A375 (cell line): ENCODE results near the gene OR1C1. TPM values are rescaled to one million over a fixed set of nuclear protein-coding genes. Genes with fewer than 3 reads are reported as not detected.

ENCODE experiments used
- total RNA-seq: library from RNA; depleted of rRNA; stranded (reverse); fragments of >200 nt; shearing (Covaris generic); gene quantifications from 2 replicates; pipeline ENCODE4 v1.2.3, GENCODE V29; 2014; rRNA removed

The OR1C1 gene
- not detected in 2 replicates for total RNA-seq

GRCh38 chr1:247760456-247760855 is at the start of gene OR1C1:
OR1C1 (minus strand) TSS chr1:247760556; CDS start chr1:247758406, 2,150 bp downstream.

GRCh38 chr1:247748041-247748440 is 12.3 kb downstream of the OR1C1 start, which contains the start of gene OR14A2:
OR14A2 (minus strand) TSS chr1:247748141.

GRCh38 chr1:247738315-247738714 is 22.0 kb downstream of the OR1C1 start, which contains the start of gene OR14K1:
OR14K1 (plus strand) TSS chr1:247738615; CDS start chr1:247738615, 0 bp downstream.

GRCh38 chr1:247716546-247716945 is 43.8 kb downstream of the OR1C1 start, which contains the start of gene OR6F1:
OR6F1 (minus strand) TSS chr1:247716646; CDS start chr1:247712755, 3,891 bp downstream.

Other genes starting within 250 kb of the OR1C1 start
- gene OR2C3, start 224.1 kb downstream of the OR1C1 start, total RNA-seq, result not detected in 2 replicates
- gene GCSAML, start 211.4 kb downstream of the OR1C1 start, total RNA-seq, result not detected in 2 replicates
- not detected in 2 replicates for gene OR2G2, start 172.2 kb downstream of the OR1C1 start, total RNA-seq
- not detected in 2 replicates for gene OR2G3, start 155.0 kb downstream of the OR1C1 start, total RNA-seq
- not detected in 2 replicates for gene OR13G1, start 80.8 kb downstream of the OR1C1 start, total RNA-seq
- gene OR6F1, start 43.9 kb downstream of the OR1C1 start, total RNA-seq, result not detected in 2 replicates
- not detected in 2 replicates for gene OR14K1, start 21.9 kb downstream of the OR1C1 start, total RNA-seq
- not detected in 2 replicates for gene OR14A2, start 12.4 kb downstream of the OR1C1 start, total RNA-seq
- not detected in 2 replicates for gene OR14A16, start 63.6 kb upstream of the OR1C1 start, total RNA-seq
- gene OR11L1, start 81.3 kb upstream of the OR1C1 start, total RNA-seq, result not detected in 2 replicates
- gene TRIM58, start 96.6 kb upstream of the OR1C1 start, total RNA-seq, result 12.9 and 13.2 TPM in 2 replicates
- gene OR2W3, start 135.0 kb upstream of the OR1C1 start, total RNA-seq, result 0.45 and 2.8 TPM in 2 replicates
- gene OR2T8, start 159.7 kb upstream of the OR1C1 start, total RNA-seq, result 0.32 TPM in 1 of 2 replicates, not detected in the other
- not detected in 2 replicates for gene OR2AJ1, start 164.3 kb upstream of the OR1C1 start, total RNA-seq
- gene OR2L8, start 188.3 kb upstream of the OR1C1 start, total RNA-seq, result not detected in 2 replicates
- not detected in 2 replicates for gene OR2AK2, start 204.7 kb upstream of the OR1C1 start, total RNA-seq